B cell (primary cell): Measurements from ENCODE around the gene BLID.

Source experiments
- CTCF ChIP-seq: fragments of 200-600 bp; IDR thresholded peaks from one replicate; pipeline ENCODE4 v1.8.0; 2022; ENCODE audit warnings: antibody characterized with exemption, mild to moderate bottlenecking
- EZH2 ChIP-seq: IDR thresholded peaks from 2 replicates; pipeline ENCODE4 v1.6.1; 2012; ENCODE audit warnings: borderline replicate concordance, low read depth, mild to moderate bottlenecking, moderate library complexity, low read length; ENCODE audit not compliant: insufficient read depth, poor library complexity, severe bottlenecking

DNA sequence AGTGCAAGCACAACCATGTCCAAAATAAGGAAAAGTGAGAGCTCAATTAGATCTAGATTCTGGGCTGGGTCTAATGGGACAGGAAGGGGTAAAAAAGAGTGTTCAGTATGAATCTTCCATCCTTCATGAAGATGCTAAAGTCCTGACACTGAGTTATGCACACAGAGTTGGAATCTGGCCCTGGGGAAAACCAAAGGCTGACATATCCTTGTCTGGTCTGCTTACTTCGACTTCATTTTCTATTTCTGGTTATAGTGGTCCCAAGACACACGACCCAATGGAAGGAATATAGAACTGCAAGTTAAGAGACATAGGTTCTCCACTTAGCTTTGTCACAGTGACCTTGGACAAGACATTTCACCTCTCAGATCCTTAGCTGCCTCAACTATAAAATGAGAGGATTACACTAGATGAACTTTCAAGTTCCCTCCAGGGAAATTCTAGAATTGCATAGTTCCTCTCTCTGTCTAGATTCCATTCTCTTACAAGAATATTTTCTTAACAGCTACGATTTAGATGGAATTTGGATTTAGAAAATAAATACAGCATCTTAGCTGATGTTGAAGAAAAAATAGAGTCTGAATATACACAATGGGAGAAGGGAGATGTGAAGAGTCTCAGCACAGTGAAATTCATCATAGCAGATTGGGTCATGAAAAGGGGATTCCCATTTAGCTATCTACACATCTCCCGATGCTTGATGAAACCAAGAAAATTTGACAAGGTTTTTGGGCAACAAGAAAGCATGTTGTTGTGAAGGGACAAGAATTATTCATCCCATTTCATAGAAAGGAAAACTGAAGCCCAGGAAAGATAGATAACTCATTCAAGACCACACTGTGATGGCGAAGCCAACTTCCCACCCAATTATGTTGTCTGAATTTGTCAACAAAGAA, 3.3 kb downstream of the BLID start:
- no peak for TF ChIP-seq CTCF
- no peak for TF ChIP-seq EZH2
